ENCODE measurements around the gene DSCAML1. TPM values are rescaled to one million over a fixed set of nuclear protein-coding genes. Genes with fewer than 3 reads are reported as not detected.

Gene DSCAML1
- total RNA-seq, 1 experiment from 2014 or later, result 0.15 TPM

DNA sequence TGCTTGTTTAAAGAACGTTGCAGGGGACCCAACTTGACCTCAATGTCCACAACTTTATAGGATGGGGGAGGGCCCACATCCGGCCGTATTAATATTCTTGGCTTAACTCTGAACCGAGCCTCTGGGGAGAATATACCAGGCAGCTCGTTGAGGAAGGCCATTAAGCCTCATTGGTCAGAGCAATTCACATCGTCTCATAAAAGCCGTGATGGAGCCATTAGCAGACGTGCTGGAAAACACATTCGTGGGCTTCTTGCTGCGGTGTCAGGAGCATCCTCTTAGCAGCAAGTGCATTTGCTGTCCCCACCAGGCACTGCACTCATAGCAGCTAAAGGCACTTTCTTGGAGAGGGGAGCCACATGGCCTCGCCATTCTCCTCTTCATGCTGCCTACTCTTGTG lies 14.9 kb downstream of the DSCAML1 start:
- no CpG with 5 or more reads among the region's 11 CpGs for WGBS (ENCODE audit: extremely low coverage, insufficient read length, low lambda C conversion rate)
- Histone ChIP-seq H3K14ac (ENCODE audit: insufficient read depth, low read length) (no peak overlapping the region), H3K79me1 (ENCODE audit: insufficient read depth, low read depth, low read length, poor library complexity, severe bottlenecking) (no peaks in the 10 kb centered on the region), H3K27ac (ENCODE audit: insufficient read length, low read depth, low read length) (no peak overlapping the region), H2BK15ac (ENCODE audit: low read depth, low read length) (no peak overlapping the region), H3K4ac (ENCODE audit: low read depth, low read length) (no peak overlapping the region), H3T11ph (ENCODE audit: low read length) (no peak overlapping the region), H3K4me1 (ENCODE audit: insufficient read depth, low read length) (no peaks in the 10 kb centered on the region), H4K5ac (ENCODE audit: insufficient read length, low read depth, low read length) (no peak overlapping the region), H2BK5ac (ENCODE audit: insufficient read length, low read length) (no peak overlapping the region), H3K9ac (ENCODE audit: extremely low read depth, insufficient read length, low read length) (no peak overlapping the region), H3K9me3 (ENCODE audit: control insufficient read depth, low read depth, low read length) (no peaks in the 10 kb centered on the region), H3K79me2 (ENCODE audit: insufficient read depth, low read length) (no peaks in the 10 kb centered on the region), H4K91ac (ENCODE audit: insufficient read length, low read depth, low read length) (no peak overlapping the region), H4K8ac (replicated peaks; ENCODE audit: insufficient read length, low read depth, low read length) (no peak overlapping the region), H4K20me1 (ENCODE audit: control insufficient read depth, insufficient read depth, insufficient read length) (no peaks in the 10 kb centered on the region), H3K23ac (ENCODE audit: insufficient read length, low read depth, low read length) (no peak overlapping the region), H3K18ac (ENCODE audit: insufficient read length, low read depth, low read length) (no peak overlapping the region), H2AK5ac (ENCODE audit: insufficient read length, low read length) (no peak overlapping the region), H2AFZ (ENCODE audit: low read length) (no peak overlapping the region), H3K27me3 (ENCODE audit: insufficient read depth, low read length) (no peaks in the 10 kb centered on the region), H2BK12ac (ENCODE audit: insufficient read length, low read depth, low read length) (no peak overlapping the region), H2BK20ac (ENCODE audit: low read depth, low read length, poor library complexity, severe bottlenecking) (no peak overlapping the region), H3K56ac (ENCODE audit: insufficient read length, low read depth, low read length) (no peak overlapping the region), H3K23me2 (ENCODE audit: insufficient read length, low read depth, low read length, poor library complexity, severe bottlenecking) (no peaks in the 10 kb centered on the region), H3K4me2 (ENCODE audit: insufficient read depth, insufficient read length, low read length) (no peak overlapping the region), H2BK120ac (ENCODE audit: low read depth, low read length, poor library complexity, severe bottlenecking) (no peak overlapping the region)
- DNase-seq, result no peak
- Mint-ChIP-seq H3K36me3 (ENCODE audit: insufficient read depth in 1 of 3, low read depth in 3 of 3) (no peaks in the 10 kb centered on the region), H3K4me3 (no peak overlapping the region), H3K4me1 (peaks cover 5 to 23% of the 10 kb centered on the region in 2 experiments), H3K27ac (no peak overlapping the region), H3K9me3 (no peaks in the 10 kb centered on the region), H3K27me3 (ENCODE audit: low read depth) (peaks cover 53% of the 10 kb centered on the region)
- TF ChIP-seq, protein P1, sequence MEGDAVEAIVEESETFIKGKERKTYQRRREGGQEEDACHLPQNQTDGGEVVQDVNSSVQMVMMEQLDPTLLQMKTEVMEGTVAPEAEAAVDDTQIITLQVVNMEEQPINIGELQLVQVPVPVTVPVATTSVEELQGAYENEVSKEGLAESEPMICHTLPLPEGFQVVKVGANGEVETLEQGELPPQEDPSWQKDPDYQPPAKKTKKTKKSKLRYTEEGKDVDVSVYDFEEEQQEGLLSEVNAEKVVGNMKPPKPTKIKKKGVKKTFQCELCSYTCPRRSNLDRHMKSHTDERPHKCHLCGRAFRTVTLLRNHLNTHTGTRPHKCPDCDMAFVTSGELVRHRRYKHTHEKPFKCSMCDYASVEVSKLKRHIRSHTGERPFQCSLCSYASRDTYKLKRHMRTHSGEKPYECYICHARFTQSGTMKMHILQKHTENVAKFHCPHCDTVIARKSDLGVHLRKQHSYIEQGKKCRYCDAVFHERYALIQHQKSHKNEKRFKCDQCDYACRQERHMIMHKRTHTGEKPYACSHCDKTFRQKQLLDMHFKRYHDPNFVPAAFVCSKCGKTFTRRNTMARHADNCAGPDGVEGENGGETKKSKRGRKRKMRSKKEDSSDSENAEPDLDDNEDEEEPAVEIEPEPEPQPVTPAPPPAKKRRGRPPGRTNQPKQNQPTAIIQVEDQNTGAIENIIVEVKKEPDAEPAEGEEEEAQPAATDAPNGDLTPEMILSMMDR (conservative IDR thresholded peaks at IDR 0.05), result no peak

All from H9 (cell line).